Keratinocyte (primary cell): ENCODE results near the gene ETDB.

ENCODE experiments used
- EZH2 ChIP-seq: IDR thresholded peaks from one replicate; pipeline ENCODE4 v1.6.1; 2012; ENCODE audit warnings: inconsistent platforms, mild to moderate bottlenecking, low read length, moderate library complexity
- TF ChIP-seq, protein P1 (sequence below), 3 experiments: IDR thresholded peaks in 1 of 3; conservative IDR thresholded peaks in 1 of 3; optimal IDR thresholded peaks in 1 of 3; 2 replicates in 2 of 3; 3 replicates in 1 of 3; pipeline versions ENCODE3 to v1.5.1; 2011; ENCODE audit warnings: low read length in 3 of 3, mild to moderate bottlenecking in 3 of 3, moderate library complexity in 2 of 3, control low read depth in 1 of 3, inconsistent platforms in 1 of 3; ENCODE audit not compliant: insufficient read depth in 2 of 3; ENCODE audit errors: extremely low read depth in 1 of 3

DNA sequence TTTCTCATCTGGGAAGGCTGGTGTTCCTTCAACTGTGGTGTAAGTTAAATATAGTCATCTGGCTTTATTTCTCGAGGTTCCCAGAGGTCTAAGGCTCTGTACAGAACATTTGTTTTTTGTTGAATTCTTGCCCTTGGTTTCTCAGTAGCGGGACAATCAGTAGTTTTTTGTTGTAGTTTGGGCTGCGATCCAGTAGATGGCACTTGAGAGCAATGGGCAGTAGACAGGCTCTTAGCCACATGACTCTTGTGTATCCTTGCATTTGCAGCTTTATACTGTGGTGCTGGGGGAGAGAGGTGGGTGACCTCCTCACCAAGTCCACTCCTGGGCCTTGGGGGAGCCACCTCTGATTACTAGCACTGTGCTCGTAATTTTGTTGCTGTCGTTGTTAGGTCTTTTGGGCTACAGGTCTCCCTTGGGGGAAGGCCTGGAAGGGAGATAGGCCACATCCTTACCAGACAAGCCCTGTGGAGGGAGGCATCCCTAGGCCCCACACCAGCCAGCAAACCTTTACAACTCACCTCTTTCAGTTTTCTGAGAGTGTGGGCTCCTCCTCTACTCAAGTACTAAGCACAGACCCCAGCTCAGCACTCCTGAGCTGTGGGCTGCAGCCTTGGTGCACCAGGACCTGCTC lies 8.1 kb downstream of the ETDB start:
- TF ChIP-seq, protein P1, sequence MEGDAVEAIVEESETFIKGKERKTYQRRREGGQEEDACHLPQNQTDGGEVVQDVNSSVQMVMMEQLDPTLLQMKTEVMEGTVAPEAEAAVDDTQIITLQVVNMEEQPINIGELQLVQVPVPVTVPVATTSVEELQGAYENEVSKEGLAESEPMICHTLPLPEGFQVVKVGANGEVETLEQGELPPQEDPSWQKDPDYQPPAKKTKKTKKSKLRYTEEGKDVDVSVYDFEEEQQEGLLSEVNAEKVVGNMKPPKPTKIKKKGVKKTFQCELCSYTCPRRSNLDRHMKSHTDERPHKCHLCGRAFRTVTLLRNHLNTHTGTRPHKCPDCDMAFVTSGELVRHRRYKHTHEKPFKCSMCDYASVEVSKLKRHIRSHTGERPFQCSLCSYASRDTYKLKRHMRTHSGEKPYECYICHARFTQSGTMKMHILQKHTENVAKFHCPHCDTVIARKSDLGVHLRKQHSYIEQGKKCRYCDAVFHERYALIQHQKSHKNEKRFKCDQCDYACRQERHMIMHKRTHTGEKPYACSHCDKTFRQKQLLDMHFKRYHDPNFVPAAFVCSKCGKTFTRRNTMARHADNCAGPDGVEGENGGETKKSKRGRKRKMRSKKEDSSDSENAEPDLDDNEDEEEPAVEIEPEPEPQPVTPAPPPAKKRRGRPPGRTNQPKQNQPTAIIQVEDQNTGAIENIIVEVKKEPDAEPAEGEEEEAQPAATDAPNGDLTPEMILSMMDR (optimal IDR thresholded peaks at IDR 0.05 in 1 of 3, IDR thresholded peaks at IDR 0.05 in 1 of 3, conservative IDR thresholded peaks at IDR 0.05 in 1 of 3; ENCODE audit: extremely low read depth in 1 of 3, insufficient read depth in 2 of 3, low read length in 3 of 3): peak; percentile 69 to 88 (median 69)
- TF ChIP-seq EZH2: no peak
